ENCODE results near the gene TRMT2A. TPM values are rescaled to one million over a fixed set of nuclear protein-coding genes. Genes with fewer than 3 reads are reported as not detected.

TRMT2A gene
- total RNA-seq, 1 experiment from 2014 or later = 68.1 TPM

DNA sequence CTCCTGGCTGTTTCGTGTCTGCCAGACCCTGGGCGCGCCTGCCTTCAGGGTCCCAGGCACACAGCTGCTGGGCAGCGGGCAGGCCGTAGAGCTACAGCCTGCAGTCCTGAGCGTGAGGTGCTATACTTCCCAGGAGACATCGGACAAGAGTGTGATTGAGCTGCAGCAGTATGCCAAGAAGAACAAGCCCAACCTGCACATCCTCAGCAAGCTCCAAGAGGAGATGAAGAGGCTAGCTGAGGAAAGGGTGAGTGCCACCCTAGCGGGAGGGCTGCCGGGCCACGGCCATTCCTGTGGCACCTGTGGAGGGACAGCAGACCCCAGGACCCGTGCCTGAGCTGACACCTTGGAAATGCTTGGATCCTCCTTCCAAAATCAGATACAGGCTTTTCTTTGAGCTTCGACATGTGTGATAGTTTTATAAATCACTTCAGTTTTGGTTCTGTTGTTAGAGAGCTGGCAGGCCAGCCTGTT lies 8.2 kb downstream of the TRMT2A start:
- CTCF ChIA-PET = interaction anchor here (0.5 kb wide), 1 partner anchor 455 kb away, joined by 3 read pairs; no protein-coding TSS in a partner anchor
- H3K4me3 ChIP-seq (ENCODE audit: low read depth, low read length, poor library complexity, severe bottlenecking) = no peak overlapping the region
- TF ChIP-seq CTCF (conservative IDR thresholded peaks at IDR 0.05; ENCODE audit: low read depth, low read length) (no peak), EZH2 (IDR thresholded peaks at IDR 0.05; ENCODE audit: borderline replicate concordance, low read depth, low read length, poor library complexity, severe bottlenecking) (no peak)
- no peaks in the 10 kb centered on the region for H3K27me3 ChIP-seq (replicated peaks; ENCODE audit: insufficient read depth, low read depth, low read length, poor library complexity)
- peaks cover 87% of the 10 kb centered on the region for H3K36me3 ChIP-seq (ENCODE audit: insufficient read depth, low read length, poor library complexity, severe bottlenecking)
- no peak overlapping the region for H3K27ac ChIP-seq (ENCODE audit: low read depth, low read length, poor library complexity, severe bottlenecking)
- intact Hi-C loops (cut with micrococcal nuclease; ENCODE audit: unreplicated experiment) = no loop called here
- no TSS peak for BruUV-seq (replicated peaks)
- no peak for DNase-seq (ENCODE audit: low spot score)
- no peaks in the 10 kb centered on the region for H3K9me3 ChIP-seq (ENCODE audit: low read depth, low read length, poor library complexity, severe bottlenecking)
- no peaks in the 10 kb centered on the region for H3K4me1 ChIP-seq (ENCODE audit: insufficient read depth, low read length, poor library complexity, severe bottlenecking)
- POLR2A ChIA-PET (ENCODE audit: low non-redundant PET) = interaction anchor here (0.6 kb wide), 1 partner anchor 903 kb away, joined by 3 read pairs; no protein-coding TSS in a partner anchor

- ChIA-PET CTCF (no interaction called here), POLR2A (ENCODE audit: low non-redundant PET) (no interaction called here)
- H3K27ac ChIP-seq (ENCODE audit: low read depth, low read length, poor library complexity, severe bottlenecking) = no peak overlapping the region
- no peaks in the 10 kb centered on the region for H3K4me1 ChIP-seq (ENCODE audit: insufficient read depth, low read length, poor library complexity, severe bottlenecking)
- no peaks in the 10 kb centered on the region for H3K27me3 ChIP-seq (replicated peaks; ENCODE audit: insufficient read depth, low read depth, low read length, poor library complexity)
- TF ChIP-seq EZH2 (IDR thresholded peaks at IDR 0.05; ENCODE audit: borderline replicate concordance, low read depth, low read length, poor library complexity, severe bottlenecking) = no peak
- no peak for TF ChIP-seq CTCF (conservative IDR thresholded peaks at IDR 0.05; ENCODE audit: low read depth, low read length)
- H3K36me3 ChIP-seq (ENCODE audit: insufficient read depth, low read length, poor library complexity, severe bottlenecking) = peaks cover 88% of the 10 kb centered on the region
- BruUV-seq (replicated peaks) = no TSS peak
- no peak overlapping the region for H3K4me3 ChIP-seq (ENCODE audit: low read depth, low read length, poor library complexity, severe bottlenecking)
- intact Hi-C loops (cut with micrococcal nuclease; ENCODE audit: unreplicated experiment) = no loop called here
- no peaks in the 10 kb centered on the region for H3K9me3 ChIP-seq (ENCODE audit: low read depth, low read length, poor library complexity, severe bottlenecking)
- no peak for DNase-seq (ENCODE audit: low spot score)
Measured at GRCh38 chr22:20107951-20108756, 8.9 kb downstream of the TRMT2A start.

DNA sequence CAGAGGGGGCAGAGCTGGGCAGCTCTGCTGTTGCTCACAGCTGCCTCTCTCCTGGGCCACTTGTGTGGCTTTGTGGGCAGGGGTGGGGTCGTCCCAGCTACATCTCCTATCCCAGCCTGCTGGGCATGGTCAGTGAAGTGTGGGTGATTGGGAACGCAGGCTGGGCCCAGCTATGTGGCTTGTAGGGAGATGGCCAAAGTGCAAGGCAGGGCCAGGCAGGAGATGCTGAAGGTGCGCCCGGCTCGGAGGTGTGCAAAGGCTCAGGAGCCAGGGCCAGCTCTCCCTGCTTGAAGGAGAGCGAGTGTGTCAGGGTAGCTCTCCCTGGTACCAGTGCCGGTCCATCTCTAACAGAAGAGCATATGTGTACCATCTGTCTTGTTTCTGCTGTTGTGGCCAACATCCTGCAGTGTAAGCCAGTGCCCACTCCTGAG lies 9.5 kb downstream of the TRMT2A start:
- no peak for DNase-seq (ENCODE audit: low spot score)
- ChIA-PET CTCF (no interaction called here), POLR2A (ENCODE audit: low non-redundant PET) (no interaction called here)

More for the DNA sequence above, 9.5 kb downstream of the TRMT2A start:
- intact Hi-C loops (cut with micrococcal nuclease; ENCODE audit: unreplicated experiment) = no loop called here
- no peak overlapping the region for H3K4me3 ChIP-seq (ENCODE audit: low read depth, low read length, poor library complexity, severe bottlenecking)
- no peaks in the 10 kb centered on the region for H3K27me3 ChIP-seq (replicated peaks; ENCODE audit: insufficient read depth, low read depth, low read length, poor library complexity)
- H3K36me3 ChIP-seq (ENCODE audit: insufficient read depth, low read length, poor library complexity, severe bottlenecking) = peaks cover 85% of the 10 kb centered on the region
- no peak overlapping the region for H3K27ac ChIP-seq (ENCODE audit: low read depth, low read length, poor library complexity, severe bottlenecking)
- BruUV-seq (replicated peaks) = no TSS peak
- no peak for TF ChIP-seq CTCF (conservative IDR thresholded peaks at IDR 0.05; ENCODE audit: low read depth, low read length)
- TF ChIP-seq EZH2 (IDR thresholded peaks at IDR 0.05; ENCODE audit: borderline replicate concordance, low read depth, low read length, poor library complexity, severe bottlenecking) = no peak
- no peaks in the 10 kb centered on the region for H3K4me1 ChIP-seq (ENCODE audit: insufficient read depth, low read length, poor library complexity, severe bottlenecking)
- no peaks in the 10 kb centered on the region for H3K9me3 ChIP-seq (ENCODE audit: low read depth, low read length, poor library complexity, severe bottlenecking)
